Hepatocyte (in vitro differentiated cells): Measurements from ENCODE around the gene ZBED4.

Experiments
- EZH2phosphoT487 ChIP-seq: fragments of 200-600 bp; sonication (generic); IDR thresholded peaks from one replicate; pipeline ENCODE4 v1.6.1; 2018; ENCODE audit warnings: antibody characterized with exemption, mild to moderate bottlenecking, low read depth, moderate library complexity; ENCODE audit not compliant: unreplicated experiment, severe bottlenecking
- TF ChIP-seq, protein P1 (sequence below): fragments of 200-600 bp; sonication (generic); IDR thresholded peaks from 2 replicates; pipeline ENCODE4 v1.5.1; 2016; ENCODE audit warnings: antibody characterized with exemption, mild to moderate bottlenecking; ENCODE audit not compliant: poor library complexity

DNA sequence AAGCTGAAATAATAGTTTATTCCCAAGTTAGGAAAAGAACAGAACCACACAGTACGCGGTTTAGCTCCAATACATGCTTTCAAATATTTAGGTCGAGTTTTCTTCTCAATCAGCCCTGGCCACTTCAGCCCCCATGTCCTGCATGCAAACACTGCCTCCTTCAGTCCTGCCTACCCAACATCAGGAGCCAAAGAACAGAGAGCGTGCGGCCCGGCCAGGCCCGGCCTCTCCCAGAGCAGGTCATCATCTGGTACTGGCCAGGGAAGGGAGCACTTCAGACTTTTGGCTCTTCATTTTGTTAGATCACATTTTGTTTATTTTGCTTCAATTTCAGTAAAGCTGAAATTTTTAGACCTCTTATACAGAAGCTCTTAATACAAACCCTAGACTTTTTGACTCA is 32.7 kb upstream of the ZBED4 start:
- no peak for TF ChIP-seq EZH2phosphoT487
- TF ChIP-seq, protein P1, sequence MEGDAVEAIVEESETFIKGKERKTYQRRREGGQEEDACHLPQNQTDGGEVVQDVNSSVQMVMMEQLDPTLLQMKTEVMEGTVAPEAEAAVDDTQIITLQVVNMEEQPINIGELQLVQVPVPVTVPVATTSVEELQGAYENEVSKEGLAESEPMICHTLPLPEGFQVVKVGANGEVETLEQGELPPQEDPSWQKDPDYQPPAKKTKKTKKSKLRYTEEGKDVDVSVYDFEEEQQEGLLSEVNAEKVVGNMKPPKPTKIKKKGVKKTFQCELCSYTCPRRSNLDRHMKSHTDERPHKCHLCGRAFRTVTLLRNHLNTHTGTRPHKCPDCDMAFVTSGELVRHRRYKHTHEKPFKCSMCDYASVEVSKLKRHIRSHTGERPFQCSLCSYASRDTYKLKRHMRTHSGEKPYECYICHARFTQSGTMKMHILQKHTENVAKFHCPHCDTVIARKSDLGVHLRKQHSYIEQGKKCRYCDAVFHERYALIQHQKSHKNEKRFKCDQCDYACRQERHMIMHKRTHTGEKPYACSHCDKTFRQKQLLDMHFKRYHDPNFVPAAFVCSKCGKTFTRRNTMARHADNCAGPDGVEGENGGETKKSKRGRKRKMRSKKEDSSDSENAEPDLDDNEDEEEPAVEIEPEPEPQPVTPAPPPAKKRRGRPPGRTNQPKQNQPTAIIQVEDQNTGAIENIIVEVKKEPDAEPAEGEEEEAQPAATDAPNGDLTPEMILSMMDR = no peak
